NCI-H526 (cell line): ENCODE data around the gene GNLY.

ENCODE experiments used
- DNase-seq, 2 experiments: peaks; one replicate each; lab custom pipeline; 2025; lab: John Stamatoyannopoulos, UW

Gene GNLY

GRCh38 chr2:85744741-85745601 is 50.8 kb downstream of the GNLY start:
- DNase-seq: no peak

- DNase-seq: no peak
Observed at GRCh38 chr2:85745619-85746018, 51.5 kb downstream of the GNLY start.

- no peak for DNase-seq
Observed at GRCh38 chr2:85746321-85747004, 52.3 kb downstream of the GNLY start.

GRCh38 chr2:85747441-85747840 is 53.3 kb downstream of the GNLY start:
- DNase-seq: no peak

- no peak for DNase-seq
Observed at GRCh38 chr2:85748039-85748734, 54.0 kb downstream of the GNLY start.
